K562 (cell line): Measurements from ENCODE around the gene HMX2. TPM values are rescaled to one million over a fixed set of nuclear protein-coding genes. Genes with fewer than 3 reads are reported as not detected.

Source experiments
- CEBPB ChIP-seq: fragments of 450-650 bp; IDR thresholded peaks from 2 replicates; pipeline ENCODE4 v1.6.1; 2016; ENCODE audit warnings: missing genetic modification characterization, missing compliant biosample characterization
- DPF2 ChIP-seq: fragments of 450-650 bp; IDR thresholded peaks from 2 replicates; pipeline ENCODE4 v1.6.1; 2016
- EZH2 ChIP-seq: IDR thresholded peaks from 2 replicates; pipeline ENCODE4 v1.6.1; 2012; ENCODE audit warnings: low read depth, mild to moderate bottlenecking, inconsistent platforms, low read length, borderline replicate concordance
- HDAC6 ChIP-seq: IDR thresholded peaks from 2 replicates; pipeline ENCODE4 v1.6.1; 2012; ENCODE audit warnings: low read depth, mild to moderate bottlenecking, control low read depth, inconsistent platforms, low read length, moderate library complexity
- HSF4 ChIP-seq: fragments of 250-450 bp; sonication (Bioruptor Pico); IDR thresholded peaks from 2 replicates; pipeline ENCODE4 v2.1.2; 2022; ENCODE audit warnings: mild to moderate bottlenecking, moderate library complexity, borderline replicate concordance
- JUN ChIP-seq, 2 experiments: sonication (generic) in 1 of 2; formaldehyde crosslinking in 1 of 2; IDR thresholded peaks; 2 replicates each; pipeline versions ENCODE4 v1.6.1 to v1.8.0; 2012 to 2022; ENCODE audit warnings: borderline replicate concordance in 2 of 2, mild to moderate bottlenecking in 2 of 2, improper control_type of control experiment in 1 of 2, low read depth in 1 of 2, low read length in 1 of 2, missing genetic modification reagents in 1 of 2
- LCOR ChIP-seq: sonication (generic); formaldehyde crosslinking; IDR thresholded peaks from 2 replicates; pipeline ENCODE4 v1.8.0; 2022; ENCODE audit warnings: mild to moderate bottlenecking, missing genetic modification reagents
- MAFK ChIP-seq: IDR thresholded peaks from 2 replicates; pipeline ENCODE4 v1.6.1; 2011; ENCODE audit warnings: low read length, improper control_type of control experiment
- MED1 ChIP-seq: sonication (generic); formaldehyde crosslinking; IDR thresholded peaks from 2 replicates; pipeline ENCODE4 v1.8.1; 2023; ENCODE audit warnings: missing genetic modification reagents, borderline replicate concordance
- MEF2A ChIP-seq: IDR thresholded peaks from 2 replicates; pipeline ENCODE4 v1.6.1; 2011; ENCODE audit warnings: low read depth, mild to moderate bottlenecking, low read length, moderate library complexity; ENCODE audit not compliant: control insufficient read depth
- NFATC3 ChIP-seq: fragments of 450-650 bp; IDR thresholded peaks from 2 replicates; pipeline ENCODE4 v1.6.1; 2017; ENCODE audit warnings: mild to moderate bottlenecking
- POLR3G ChIP-seq: IDR thresholded peaks from 2 replicates; pipeline ENCODE4 v1.6.1; 2011; ENCODE audit not compliant: insufficient read length, insufficient replicate concordance; ENCODE audit errors: extremely low read depth
- RBM15 ChIP-seq: fragments of 200-400 bp; formaldehyde crosslinking; IDR thresholded peaks from 2 replicates; pipeline ENCODE4 v1.6.1; 2018; ENCODE audit warnings: mild to moderate bottlenecking, low read length, moderate library complexity; ENCODE audit not compliant: insufficient read depth
- U2AF2 ChIP-seq: fragments of 200-400 bp; formaldehyde crosslinking; optimal IDR thresholded peaks from 2 replicates; pipeline ENCODE3; 2017; ENCODE audit warnings: low read depth, mild to moderate bottlenecking, low read length
- ZBTB7A ChIP-seq: IDR thresholded peaks from 2 replicates; pipeline ENCODE4 v1.6.1; 2011; ENCODE audit warnings: low read depth, mild to moderate bottlenecking, low read length, moderate library complexity, borderline replicate concordance; ENCODE audit not compliant: control insufficient read depth
- ZNF551 ChIP-seq: fragments of 250-450 bp; sonication (Bioruptor Pico); IDR thresholded peaks from 2 replicates; pipeline ENCODE4 v1.5.0; 2021; ENCODE audit warnings: mild to moderate bottlenecking, moderate library complexity
- polyA plus RNA-seq, 8 experiments: library from polyadenylated mRNA; depleted of rRNA in 4 of 8; stranded (reverse) in 5 of 8; unstranded in 3 of 8; fragments of >200 nt; fragmentation: Nextera tagmentation in 2 of 8; fragmentation: Illumina TruSeq in 1 of 8; extraction: Ambion mirVana in 2 of 8; extraction: Trizol in 1 of 8; gene quantifications; 2 replicates each; pipeline versions ENCODE4 v1.2.1 to v1.2.3, GENCODE V29; 2011 to 2014; ENCODE audit warnings: inconsistent platforms in 1 of 8, missing spikeins in 1 of 8
- total RNA-seq, 7 experiments: library from RNA; depleted of rRNA in 6 of 7; stranded (reverse); fragments of >200 nt in 6 of 7; fragmentation: Illumina TruSeq in 2 of 7; extraction: Trizol in 2 of 7; gene quantifications; 2 replicates each; pipeline versions ENCODE4 v1.2.1 to v1.2.3, GENCODE V29; 2011 to 2021; ENCODE audit warnings: low replicate concordance in 1 of 7
- TF ChIP-seq, protein P1 (sequence below): fragments of 250-450 bp; sonication (Bioruptor Pico); IDR thresholded peaks from 2 replicates; pipeline ENCODE4 v1.8.0; 2021; ENCODE audit warnings: borderline replicate concordance, mild to moderate bottlenecking, moderate library complexity; ENCODE audit not compliant: poor library complexity, severe bottlenecking
- TF ChIP-seq, protein P2 (sequence below): fragments of 250-450 bp; sonication (Bioruptor Pico); IDR thresholded peaks from 2 replicates; pipeline ENCODE4 v1.5.0; 2022; ENCODE audit warnings: mild to moderate bottlenecking
- TF ChIP-seq, protein P3 (sequence below): fragments of 450-650 bp; IDR thresholded peaks from 2 replicates; pipeline ENCODE4 v1.6.1; 2018; ENCODE audit not compliant: partially characterized antibody

HMX2 gene
- total and polyA plus RNA-seq, 9 of the 15 experiments (the other 6 are each of a cell fraction or from before 2014, with no cell fraction given), result 0.07 to 0.58 (median 0.09) TPM; not detected in 2

DNA sequence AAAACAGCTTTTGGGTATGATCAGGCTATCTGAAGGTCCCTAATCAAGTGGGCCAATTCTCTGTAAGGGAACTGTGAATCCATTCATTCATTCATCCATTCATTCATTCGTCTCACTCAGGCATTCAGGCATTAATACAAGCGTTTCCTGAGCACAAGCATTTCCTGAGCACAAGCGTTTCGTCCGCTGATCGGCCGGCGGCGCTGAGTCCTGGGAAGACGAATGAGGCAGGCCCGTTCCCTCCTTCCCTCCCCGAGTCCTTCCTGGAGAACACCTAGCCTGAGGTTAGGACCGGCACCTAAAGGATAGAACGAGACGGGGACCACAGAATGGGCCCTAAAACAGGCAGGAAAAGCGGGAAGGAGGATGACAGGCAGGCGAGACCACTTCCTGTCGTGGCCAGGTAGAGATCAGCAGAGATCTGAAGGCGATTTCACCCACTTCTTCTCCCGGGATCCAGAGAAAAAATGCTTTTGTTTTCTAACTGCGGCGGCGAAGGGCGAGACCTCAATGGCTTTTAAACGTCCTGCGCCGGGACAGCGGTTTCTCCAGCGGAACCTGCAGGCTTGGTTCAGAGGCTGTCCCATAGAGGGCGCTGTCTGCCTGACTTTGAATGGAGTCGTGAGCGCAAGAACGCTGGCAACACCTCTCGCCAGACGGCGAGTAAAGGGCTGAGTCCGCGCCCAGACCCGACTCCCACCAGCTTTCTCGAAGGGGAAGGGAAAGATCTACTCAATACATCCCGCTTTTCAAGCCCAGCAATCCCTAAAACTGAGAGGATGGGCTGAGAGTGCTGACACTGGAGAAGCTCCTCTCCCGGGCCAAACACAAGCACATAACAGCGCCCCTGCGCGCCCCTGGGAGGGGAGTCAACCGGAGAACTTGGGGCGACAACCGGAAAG lies 15.1 kb upstream of the HMX2 start (continued):
- TF ChIP-seq MEF2A (no peak), POLR3G (no peak), HSF4 (no peak), U2AF2 (no peak), CEBPB (no peak), MAFK (no peak), NFATC3 (no peak), DPF2 (no peak), ZBTB7A (peak; percentile 60; the same call in 1 of the 2 replicates), LCOR (no peak), EZH2 (no peak), RBM15 (no peak), JUN (IDR thresholded peaks at IDR 0.05; ENCODE audit: borderline replicate concordance, low read depth, low read length) (no peak), JUN (CRISPR knock-in tag; IDR thresholded peaks at IDR 0.05; ENCODE audit: borderline replicate concordance) (no peak), HDAC6 (no peak), ZNF551 (CRISPR knock-in tag) (no peak), MED1 (CRISPR knock-in tag) (no peak)
- TF ChIP-seq, protein P1, sequence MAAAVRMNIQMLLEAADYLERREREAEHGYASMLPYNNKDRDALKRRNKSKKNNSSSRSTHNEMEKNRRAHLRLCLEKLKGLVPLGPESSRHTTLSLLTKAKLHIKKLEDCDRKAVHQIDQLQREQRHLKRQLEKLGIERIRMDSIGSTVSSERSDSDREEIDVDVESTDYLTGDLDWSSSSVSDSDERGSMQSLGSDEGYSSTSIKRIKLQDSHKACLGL (CRISPR knock-in tag), result no peak
- TF ChIP-seq, protein P2, sequence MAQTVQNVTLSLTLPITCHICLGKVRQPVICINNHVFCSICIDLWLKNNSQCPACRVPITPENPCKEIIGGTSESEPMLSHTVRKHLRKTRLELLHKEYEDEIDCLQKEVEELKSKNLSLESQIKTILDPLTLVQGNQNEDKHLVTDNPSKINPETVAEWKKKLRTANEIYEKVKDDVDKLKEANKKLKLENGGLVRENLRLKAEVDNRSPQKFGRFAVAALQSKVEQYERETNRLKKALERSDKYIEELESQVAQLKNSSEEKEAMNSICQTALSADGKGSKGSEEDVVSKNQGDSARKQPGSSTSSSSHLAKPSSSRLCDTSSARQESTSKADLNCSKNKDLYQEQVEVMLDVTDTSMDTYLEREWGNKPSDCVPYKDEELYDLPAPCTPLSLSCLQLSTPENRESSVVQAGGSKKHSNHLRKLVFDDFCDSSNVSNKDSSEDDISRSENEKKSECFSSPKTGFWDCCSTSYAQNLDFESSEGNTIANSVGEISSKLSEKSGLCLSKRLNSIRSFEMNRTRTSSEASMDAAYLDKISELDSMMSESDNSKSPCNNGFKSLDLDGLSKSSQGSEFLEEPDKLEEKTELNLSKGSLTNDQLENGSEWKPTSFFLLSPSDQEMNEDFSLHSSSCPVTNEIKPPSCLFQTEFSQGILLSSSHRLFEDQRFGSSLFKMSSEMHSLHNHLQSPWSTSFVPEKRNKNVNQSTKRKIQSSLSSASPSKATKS (CRISPR knock-in tag), result no peak
- TF ChIP-seq, protein P3, sequence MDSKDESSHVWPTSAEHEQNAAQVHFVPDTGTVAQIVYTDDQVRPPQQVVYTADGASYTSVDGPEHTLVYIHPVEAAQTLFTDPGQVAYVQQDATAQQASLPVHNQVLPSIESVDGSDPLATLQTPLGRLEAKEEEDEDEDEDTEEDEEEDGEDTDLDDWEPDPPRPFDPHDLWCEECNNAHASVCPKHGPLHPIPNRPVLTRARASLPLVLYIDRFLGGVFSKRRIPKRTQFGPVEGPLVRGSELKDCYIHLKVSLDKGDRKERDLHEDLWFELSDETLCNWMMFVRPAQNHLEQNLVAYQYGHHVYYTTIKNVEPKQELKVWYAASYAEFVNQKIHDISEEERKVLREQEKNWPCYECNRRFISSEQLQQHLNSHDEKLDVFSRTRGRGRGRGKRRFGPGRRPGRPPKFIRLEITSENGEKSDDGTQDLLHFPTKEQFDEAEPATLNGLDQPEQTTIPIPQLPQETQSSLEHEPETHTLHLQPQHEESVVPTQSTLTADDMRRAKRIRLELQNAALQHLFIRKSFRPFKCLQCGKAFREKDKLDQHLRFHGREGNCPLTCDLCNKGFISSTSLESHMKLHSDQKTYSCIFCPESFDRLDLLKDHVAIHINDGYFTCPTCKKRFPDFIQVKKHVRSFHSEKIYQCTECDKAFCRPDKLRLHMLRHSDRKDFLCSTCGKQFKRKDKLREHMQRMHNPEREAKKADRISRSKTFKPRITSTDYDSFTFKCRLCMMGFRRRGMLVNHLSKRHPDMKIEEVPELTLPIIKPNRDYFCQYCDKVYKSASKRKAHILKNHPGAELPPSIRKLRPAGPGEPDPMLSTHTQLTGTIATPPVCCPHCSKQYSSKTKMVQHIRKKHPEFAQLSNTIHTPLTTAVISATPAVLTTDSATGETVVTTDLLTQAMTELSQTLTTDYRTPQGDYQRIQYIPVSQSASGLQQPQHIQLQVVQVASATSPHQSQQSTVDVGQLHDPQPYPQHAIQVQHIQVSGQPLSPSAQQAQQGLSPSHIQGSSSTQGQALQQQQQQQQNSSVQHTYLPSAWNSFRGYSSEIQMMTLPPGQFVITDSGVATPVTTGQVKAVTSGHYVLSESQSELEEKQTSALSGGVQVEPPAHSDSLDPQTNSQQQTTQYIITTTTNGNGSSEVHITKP, result no peak
